T-helper 1 cell treated with Interleukin-12 subunit alpha and Interleukin-12 subunit beta and Interleukin-4 antibody, amounts not matched to agents 30 ng/mL and 1 ng/mL, for 36 hours (primary cell): ENCODE data around the gene CLNS1A. TPM values are rescaled to one million over a fixed set of nuclear protein-coding genes. Genes with fewer than 3 reads are reported as not detected.

Experiments used
- total RNA-seq: library from RNA; stranded (reverse); gene quantifications from 2 replicates; pipeline ENCODE4 v1.2.3, GENCODE V29; 2022

CLNS1A gene
- total RNA-seq, 1 donor from 2014 or later = 109 TPM

Other genes starting within 250 kb of the CLNS1A start
- gene PAK1, start 163.7 kb downstream of the CLNS1A start, total RNA-seq = 54.8 and 57.1 TPM in 2 replicates
- gene AQP11, start 47.8 kb downstream of the CLNS1A start, total RNA-seq = 0.10 and 0.34 TPM in 2 replicates
- gene RSF1, start 182.9 kb upstream of the CLNS1A start, total RNA-seq = 56.8 and 60.1 TPM in 2 replicates
- gene AAMDC, start 183.3 kb upstream of the CLNS1A start, total RNA-seq = 5.3 and 5.9 TPM in 2 replicates